Stimulated activated CD4-positive, alpha-beta T cell treated with anti-CD3 and anti-CD28 coated beads, TNF-alpha, amount 100 ng/mL, for 48 hours (primary cell): ENCODE measurements around the gene ZFY.

Experiments used
- DNase-seq, 3 donors: peaks; one replicate each; pipeline ENCODE4 v3.0.0-alpha.2; 2020; ENCODE audit warnings: low read depth in 3 of 3

ZFY gene

GRCh38 chrY:2934861-2935715 lies at the start of gene ZFY:
Gene ZFY (plus strand): TSS chrY:2935381. CDS start chrY:2953937, 18,556 bp downstream.
- DNase-seq, result peak in 2 of 3 donors; percentile 18 to 43

GRCh38 chrY:2885880-2886279 lies 49.3 kb upstream of the ZFY start:
- DNase-seq, result no peak

- peak in 1 of 3 donors; percentile 24 for DNase-seq
Observed at GRCh38 chrY:2887386-2887785, 47.8 kb upstream of the ZFY start.

- DNase-seq, result peak in 1 of 3 donors; percentile 12
Observed at GRCh38 chrY:2887955-2888354, 47.2 kb upstream of the ZFY start.

- no peak for DNase-seq
Observed at GRCh38 chrY:2893471-2893870, 41.7 kb upstream of the ZFY start.

GRCh38 chrY:2896050-2896449 lies 39.1 kb upstream of the ZFY start:
- no peak for DNase-seq

GRCh38 chrY:2907356-2907755 lies 27.8 kb upstream of the ZFY start:
- DNase-seq, result no peak

- no peak for DNase-seq
Observed at GRCh38 chrY:2913066-2913815, 21.9 kb upstream of the ZFY start.

GRCh38 chrY:2934078-2934477 lies 1.1 kb upstream of the ZFY start:
- no peak for DNase-seq

- DNase-seq, result peak in 2 of 3 donors; percentile 65 to 72
Observed at GRCh38 chrY:2935716-2936435, 695 bp downstream of the ZFY start.

GRCh38 chrY:2936436-2936750 lies 1.2 kb downstream of the ZFY start:
- no peak for DNase-seq

GRCh38 chrY:2937149-2937548 lies 2.0 kb downstream of the ZFY start:
- DNase-seq, result no peak

- peak in 1 of 3 donors; percentile 18 for DNase-seq
Observed at GRCh38 chrY:2949590-2950252, 14.5 kb downstream of the ZFY start.

- no peak for DNase-seq
Observed at GRCh38 chrY:2950655-2951054, 15.5 kb downstream of the ZFY start.

- no peak for DNase-seq
Observed at GRCh38 chrY:2952912-2953311, 17.7 kb downstream of the ZFY start.

GRCh38 chrY:2954735-2955134 lies 19.6 kb downstream of the ZFY start:
- no peak for DNase-seq

GRCh38 chrY:2955561-2955960 lies 20.4 kb downstream of the ZFY start:
- DNase-seq, result no peak

GRCh38 chrY:2962061-2962460 lies 26.9 kb downstream of the ZFY start:
- DNase-seq, result no peak

- DNase-seq, result no peak
Observed at GRCh38 chrY:2964814-2965213, 29.6 kb downstream of the ZFY start.

- DNase-seq, result no peak
Observed at GRCh38 chrY:2965629-2966028, 30.4 kb downstream of the ZFY start.

- DNase-seq, result no peak
Observed at GRCh38 chrY:2969561-2969960, 34.4 kb downstream of the ZFY start.

GRCh38 chrY:2972708-2973107 lies 37.5 kb downstream of the ZFY start:
- no peak for DNase-seq
